Measurements from ENCODE around the gene EXOSC1.

- TF ChIP-seq TAF1 (IDR thresholded peaks at IDR 0.05; ENCODE audit: borderline replicate concordance, insufficient read depth, low read length) (no peak), POLR2AphosphoS5 (IDR thresholded peaks at IDR 0.05; ENCODE audit: low read depth, low read length) (no peak), REST (IDR thresholded peaks at IDR 0.05; ENCODE audit: insufficient read depth in 1 of 2, low read depth in 2 of 2, low read length in 2 of 2) (no peak)
These were observed 17.2 kb downstream of the EXOSC1 start for GRCh38 chr10:97428572-97428981.
